Measurements from ENCODE around the gene C1orf53. TPM values are rescaled to one million over a fixed set of nuclear protein-coding genes. Genes with fewer than 3 reads are reported as not detected.

The C1orf53 gene
- total RNA-seq, 4 donors from 2014 or later: 2.1 to 4.8 (median 3.8) TPM; not detected in 1

DNA sequence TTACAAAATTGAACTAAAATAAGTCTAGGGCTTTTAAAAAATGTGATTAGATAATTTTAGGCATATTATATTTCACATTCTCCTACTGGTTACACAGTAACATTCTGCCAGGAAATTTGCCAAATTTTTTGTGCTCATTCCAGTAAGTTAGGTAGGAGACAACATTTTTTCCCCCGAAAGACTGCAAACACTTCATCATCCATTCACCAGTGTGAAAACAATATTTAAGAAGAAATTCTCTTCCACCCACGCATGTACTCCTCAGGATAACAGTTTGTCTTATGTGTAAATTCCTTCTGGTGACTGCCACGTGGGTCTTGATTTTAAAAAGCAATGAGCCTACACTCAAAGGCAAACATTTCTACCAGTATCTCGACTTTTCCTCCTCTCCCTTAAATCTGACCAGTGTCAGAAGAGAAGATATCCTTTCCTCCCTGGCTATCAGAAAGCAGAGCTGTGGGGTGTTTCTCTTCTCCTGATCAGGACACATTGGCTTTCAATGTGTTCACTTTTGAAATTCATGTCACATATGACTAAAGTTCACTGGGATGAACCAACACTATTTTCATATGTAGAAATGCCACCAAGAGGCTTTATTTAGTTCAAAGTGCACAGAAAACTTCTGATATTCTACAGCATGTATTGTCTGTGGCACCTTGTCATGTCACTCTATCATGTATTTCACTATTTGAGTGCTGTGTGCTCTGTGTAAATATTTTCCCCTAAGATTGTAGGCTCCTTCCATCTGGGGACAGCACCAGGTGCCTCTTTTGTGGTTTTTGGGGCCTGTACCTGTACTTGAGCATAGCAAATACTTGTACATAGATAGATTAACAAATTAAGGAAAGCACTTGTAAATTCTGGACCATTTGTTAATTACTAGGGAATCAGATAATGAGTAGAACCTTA, 53.3 kb downstream of the C1orf53 start:
- DNase-seq: no peak
- no peak overlapping the region for H3K27ac ChIP-seq
- H3K4me1 ChIP-seq: no peaks in the 10 kb centered on the region
- H3K4me3 ChIP-seq: no peak overlapping the region
- no peak for ATAC-seq
- intact Hi-C loops (cut with DNase I; ENCODE audit: low total_unique reads): no loop called here
- H3K36me3 ChIP-seq: no peaks in the 10 kb centered on the region
- in situ Hi-C loops (cut with MboI; ENCODE audit: low sequenced_read_pairs in 4 of 4): no loop called here
- H3K27me3 ChIP-seq: no peaks in the 10 kb centered on the region
- H3K9me3 ChIP-seq: no peaks in the 10 kb centered on the region
- no peak for TF ChIP-seq POLR2A (IDR thresholded peaks at IDR 0.05)
- TF ChIP-seq CTCF (IDR thresholded peaks at IDR 0.05 in 4 of 5, conservative IDR thresholded peaks at IDR 0.05 in 1 of 5): no peak

Other genes starting within 250 kb of the C1orf53 start
- 10 to 100 TPM in 2 of 4 donors, 1 to 10 TPM in 2; 3.3 to 21.7 (median 8.9) TPM for gene DENND1B, start 127.2 kb upstream of the C1orf53 start, total RNA-seq
- under 1 TPM in 1 of 4 donors, not detected in 3; 0.09 TPM for gene LHX9, start 14.7 kb downstream of the C1orf53 start, total RNA-seq